ENCODE results near the gene THBS3. TPM values are rescaled to one million over a fixed set of nuclear protein-coding genes. Genes with fewer than 3 reads are reported as not detected.

The THBS3 gene
- total RNA-seq, 1 experiment from 2014 or later: 33.0 TPM

GRCh38 chr1:155206891-155207805 is 549 bp downstream of the THBS3 start:
- CTCF ChIA-PET: interaction anchor here (0.5 to 9.1 kb wide), 25 partner anchors 12 to 795 kb away, joined by 3 to 111 read pairs (median 5); partner anchors contain the start of genes CLK2 and KRTCAP2
- no peaks in the 10 kb centered on the region for H3K27me3 Mint-ChIP-seq (ENCODE audit: insufficient read depth, unreplicated experiment)
- H3K36me3 Mint-ChIP-seq (ENCODE audit: insufficient read depth, unreplicated experiment): peaks cover 33% of the 10 kb centered on the region
- POLR2A ChIA-PET: interaction anchor here (0.7 to 9.2 kb wide), 14 partner anchors 13 to 715 kb away, joined by 3 to 131 read pairs (median 4); partner anchors contain the start of genes ENTREP3, FDPS and KRTCAP2
- H3K4me1 Mint-ChIP-seq (ENCODE audit: insufficient read depth, unreplicated experiment): peaks cover 22% of the 10 kb centered on the region
- intact Hi-C loops (cut with micrococcal nuclease): loop anchor here (1.0 to 5.0 kb wide), 4 partner anchors 19 to 116 kb away; partner anchors contain the start of gene SCAMP3
- TF ChIP-seq CTCF (IDR thresholded peaks at IDR 0.05; ENCODE audit: unreplicated experiment): peak; percentile 97
- H3K4me3 Mint-ChIP-seq (ENCODE audit: unreplicated experiment): peak overlapping the region; percentile 76
- BruUV-seq (replicated peaks): no TSS peak
- no peaks in the 10 kb centered on the region for H3K9me3 Mint-ChIP-seq (ENCODE audit: unreplicated experiment)
- peak; percentile 93 for DNase-seq (ENCODE audit: unreplicated experiment)
- H3K27ac Mint-ChIP-seq (ENCODE audit: low read depth, unreplicated experiment): peak overlapping the region; percentile 91

DNA sequence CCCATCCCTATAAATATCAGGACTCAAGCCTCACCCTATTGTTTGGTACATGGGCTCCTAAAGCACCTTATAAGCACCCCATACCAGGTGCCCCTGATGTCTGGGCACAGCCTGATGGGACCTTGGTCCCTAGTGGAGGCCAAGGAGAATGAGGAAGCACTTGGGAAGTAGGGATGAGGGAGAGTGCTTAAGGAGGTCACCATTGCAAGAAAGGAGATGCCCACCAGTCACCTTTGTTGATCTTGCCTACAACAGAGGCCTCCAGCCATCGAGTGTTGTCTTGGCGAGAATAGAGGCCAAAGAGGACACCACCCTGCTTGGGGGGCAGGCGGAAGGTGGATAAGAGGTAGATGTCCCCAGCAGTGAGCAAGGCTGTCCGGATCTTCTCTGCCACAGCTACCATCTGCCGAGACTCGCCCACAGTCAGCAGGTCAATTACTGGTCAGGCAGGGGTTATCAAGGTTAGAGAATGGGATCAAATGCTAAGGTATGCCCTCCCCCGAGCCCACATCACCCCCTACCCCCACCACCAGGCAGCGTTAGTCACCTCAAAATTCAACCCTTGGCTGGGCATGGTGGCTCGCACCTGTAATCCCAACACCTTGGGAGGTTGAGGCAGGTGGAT is 1.6 kb downstream of the THBS3 start:
- Mint-ChIP-seq H3K36me3 (ENCODE audit: insufficient read depth, unreplicated experiment) (peaks cover 34% of the 10 kb centered on the region), H3K27ac (ENCODE audit: low read depth, unreplicated experiment) (no peak overlapping the region), H3K4me1 (ENCODE audit: insufficient read depth, unreplicated experiment) (peaks cover 22% of the 10 kb centered on the region), H3K4me3 (ENCODE audit: unreplicated experiment) (no peak overlapping the region), H3K9me3 (ENCODE audit: unreplicated experiment) (no peaks in the 10 kb centered on the region), H3K27me3 (ENCODE audit: insufficient read depth, unreplicated experiment) (no peaks in the 10 kb centered on the region)
- intact Hi-C loops (cut with micrococcal nuclease): loop anchor here (2.0 to 5.0 kb wide), 2 partner anchors 56 to 117 kb away; partner anchors contain the start of gene SCAMP3
- DNase-seq (ENCODE audit: unreplicated experiment): no peak
- TF ChIP-seq CTCF (IDR thresholded peaks at IDR 0.05; ENCODE audit: unreplicated experiment): no peak
- BruUV-seq (replicated peaks): no TSS peak
- CTCF ChIA-PET: interaction anchor here (0.7 to 9.1 kb wide), 10 partner anchors 11 to 115 kb away, joined by 3 to 111 read pairs (median 8); partner anchors contain the start of gene KRTCAP2
- POLR2A ChIA-PET: interaction anchor here (0.8 to 9.2 kb wide), 4 partner anchors 12 to 38 kb away, joined by 3 to 131 read pairs (median 35); no protein-coding TSS in a partner anchor

DNA sequence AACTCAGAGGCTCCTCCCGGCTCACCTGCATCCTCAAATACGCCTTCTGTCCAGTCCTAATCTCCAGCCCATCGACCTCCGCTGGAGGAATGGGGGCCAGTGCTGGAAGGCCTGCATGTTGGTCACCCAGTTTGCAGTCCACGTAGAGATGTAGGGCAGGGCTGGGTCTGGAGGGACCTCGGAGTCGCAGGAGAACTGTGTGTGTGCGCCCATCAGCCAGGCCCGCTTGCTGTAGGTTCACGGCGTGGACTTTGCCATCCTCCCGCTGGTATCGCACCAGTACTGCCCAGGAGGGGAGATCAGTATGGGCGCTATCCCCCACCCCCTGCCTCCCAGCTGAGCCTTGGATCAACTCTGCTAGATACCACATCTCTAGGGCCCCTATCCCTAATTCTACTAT is 2.7 kb downstream of the THBS3 start:
- Mint-ChIP-seq H3K27ac (ENCODE audit: low read depth, unreplicated experiment) (no peak overlapping the region), H3K36me3 (ENCODE audit: insufficient read depth, unreplicated experiment) (peaks cover 33% of the 10 kb centered on the region), H3K9me3 (ENCODE audit: unreplicated experiment) (no peaks in the 10 kb centered on the region), H3K27me3 (ENCODE audit: insufficient read depth, unreplicated experiment) (no peaks in the 10 kb centered on the region), H3K4me1 (ENCODE audit: insufficient read depth, unreplicated experiment) (peaks cover 14% of the 10 kb centered on the region), H3K4me3 (ENCODE audit: unreplicated experiment) (no peak overlapping the region)
- CTCF ChIA-PET: interaction anchor here (0.9 to 9.1 kb wide), 3 partner anchors 10 to 114 kb away, joined by 4 to 111 read pairs (median 55); no protein-coding TSS in a partner anchor
- no peak for DNase-seq (ENCODE audit: unreplicated experiment)
- BruUV-seq (replicated peaks): no TSS peak
- POLR2A ChIA-PET: interaction anchor here (0.8 to 9.2 kb wide), 3 partner anchors 11 to 39 kb away, joined by 3 to 131 read pairs (median 4); no protein-coding TSS in a partner anchor
- no peak for TF ChIP-seq CTCF (IDR thresholded peaks at IDR 0.05; ENCODE audit: unreplicated experiment)
- intact Hi-C loops (cut with micrococcal nuclease): loop anchor here (5.0 kb wide), 1 partner anchor 57 kb away; the partner anchor contains the start of gene SCAMP3

All from MCF 10A (cell line).